NCI-H128 (cell line): ENCODE data around the gene RBM41.

Source experiments
- DNase-seq: peaks from one replicate; lab custom pipeline; 2025; ENCODE audit not compliant: unreplicated experiment; lab: John Stamatoyannopoulos, UW

Gene RBM41

GRCh38 chrX:107029752-107030151, 88.9 kb downstream of the RBM41 start:
- no peak for DNase-seq

DNA sequence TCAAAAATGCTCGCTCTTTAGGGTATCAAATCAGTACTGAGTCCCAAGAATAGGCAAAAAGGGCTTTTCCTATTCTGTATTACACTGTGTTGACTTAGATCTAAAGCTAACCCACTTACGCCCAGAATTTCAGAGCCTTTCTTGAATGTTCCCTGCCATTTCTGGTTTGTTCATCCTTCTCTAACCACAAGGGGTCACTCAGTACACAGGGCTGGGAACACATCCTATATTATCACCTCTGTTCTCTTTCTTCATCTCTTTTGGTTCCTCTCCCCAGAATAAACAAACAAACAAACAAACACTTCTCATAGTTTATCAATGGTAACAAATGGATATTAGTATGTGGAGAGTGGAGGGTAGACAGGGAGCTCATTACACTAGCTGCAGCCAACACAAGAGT, 93.1 kb downstream of the RBM41 start:
- no peak for DNase-seq

GRCh38 chrX:107014936-107015335, 103.7 kb downstream of the RBM41 start:
- no peak for DNase-seq
